Parathyroid adenoma (tissue), 2 donors: ENCODE results near the gene NPHS1.
A peak's percentile ranks its signal among the peaks of the same experiment; 100 is the strongest.

ENCODE experiments used
- H2AFZ ChIP-seq: fragments of 300-600 bp; sonication (generic); one replicate; pipeline ENCODE4 v1.7.0; 2017; ENCODE audit warnings: antibody characterized with exemption, mild to moderate bottlenecking
- H3K27ac ChIP-seq: fragments of 300-600 bp; sonication (generic); one replicate; pipeline ENCODE4 v1.7.0; 2017
- H3K27me3 ChIP-seq: fragments of 300-600 bp; sonication (generic); one replicate; pipeline ENCODE4 v1.7.0; 2017; ENCODE audit warnings: low read length; ENCODE audit not compliant: control insufficient read depth, insufficient read depth
- H3K36me3 ChIP-seq: fragments of 300-600 bp; sonication (generic); one replicate; pipeline ENCODE4 v1.7.0; 2017; ENCODE audit warnings: low read length; ENCODE audit not compliant: control insufficient read depth, insufficient read depth
- H3K4me1 ChIP-seq: fragments of 300-600 bp; sonication (generic); one replicate; pipeline ENCODE4 v1.7.0; 2017; ENCODE audit warnings: control low read depth
- H3K4me2 ChIP-seq: fragments of 300-600 bp; sonication (generic); one replicate; pipeline ENCODE4 v1.7.0; 2017; ENCODE audit warnings: low read length
- H3K4me3 ChIP-seq: fragments of 300-600 bp; sonication (generic); one replicate; pipeline ENCODE4 v1.7.0; 2017; ENCODE audit warnings: low read depth, low read length
- H3K79me2 ChIP-seq: fragments of 300-600 bp; sonication (generic); one replicate; pipeline ENCODE4 v1.7.0; 2017; ENCODE audit warnings: control low read depth
- H3K9ac ChIP-seq: fragments of 300-600 bp; sonication (generic); one replicate; pipeline ENCODE4 v1.7.0; 2017; ENCODE audit warnings: mild to moderate bottlenecking
- H3K9me3 ChIP-seq: fragments of 300-600 bp; sonication (generic); one replicate; pipeline ENCODE4 v1.7.0; 2017; ENCODE audit warnings: low read length; ENCODE audit not compliant: control insufficient read depth
- CTCF ChIP-seq: fragments of 300-600 bp; sonication (generic); IDR thresholded peaks from one replicate; pipeline ENCODE4 v1.7.0; 2017; ENCODE audit warnings: antibody characterized with exemption, mild to moderate bottlenecking
- donor health status: primary hyperparathyroidism.

Gene NPHS1

GRCh38 chr19:35848919-35849505, 3.3 kb downstream of the NPHS1 start:
- Histone ChIP-seq H3K9me3 (no peaks in the 10 kb centered on the region), H3K27ac (peak overlapping the region; percentile 67), H3K79me2 (no peaks in the 10 kb centered on the region), H3K27me3 (peaks cover 11% of the 10 kb centered on the region), H3K4me2 (no peak overlapping the region), H3K4me1 (peaks cover 43% of the 10 kb centered on the region), H2AFZ (peak overlapping the region; percentile 72), H3K36me3 (no peaks in the 10 kb centered on the region), H3K4me3 (no peak overlapping the region), H3K9ac (no peak overlapping the region)
- TF ChIP-seq CTCF = no peak

- Histone ChIP-seq H3K27me3 (peaks cover 11% of the 10 kb centered on the region), H3K4me2 (no peak overlapping the region)
- peak; percentile 16 for TF ChIP-seq CTCF
Observed at GRCh38 chr19:35848486-35848885, 3.8 kb downstream of the NPHS1 start.

GRCh38 chr19:35847911-35848310, 4.4 kb downstream of the NPHS1 start:
- Histone ChIP-seq H3K4me1 (peaks cover 37% of the 10 kb centered on the region), H3K27me3 (peaks cover 11% of the 10 kb centered on the region), H3K4me2 (no peak overlapping the region), H3K36me3 (no peaks in the 10 kb centered on the region), H3K9ac (no peak overlapping the region), H3K4me3 (no peak overlapping the region), H3K79me2 (no peaks in the 10 kb centered on the region), H3K9me3 (no peaks in the 10 kb centered on the region), H2AFZ (no peak overlapping the region), H3K27ac (no peak overlapping the region)
- TF ChIP-seq CTCF = no peak

More at GRCh38 chr19:35848486-35848885, 3.8 kb downstream of the NPHS1 start:
- no peaks in the 10 kb centered on the region for H3K79me2 ChIP-seq
- no peaks in the 10 kb centered on the region for H3K9me3 ChIP-seq
- peak overlapping the region; percentile 72 for H2AFZ ChIP-seq
- no peak overlapping the region for H3K4me3 ChIP-seq
- H3K36me3 ChIP-seq = no peaks in the 10 kb centered on the region
- peaks cover 43% of the 10 kb centered on the region for H3K4me1 ChIP-seq
- no peak overlapping the region for H3K9ac ChIP-seq
- H3K27ac ChIP-seq = peak overlapping the region; percentile 67

GRCh38 chr19:35846038-35846668, 6.2 kb downstream of the NPHS1 start:
- H3K4me1 ChIP-seq = peaks cover 20% of the 10 kb centered on the region
- H3K4me2 ChIP-seq = no peak overlapping the region
- H3K36me3 ChIP-seq = no peaks in the 10 kb centered on the region
- H2AFZ ChIP-seq = no peak overlapping the region
- H3K27ac ChIP-seq = no peak overlapping the region
- H3K9ac ChIP-seq = no peak overlapping the region
- peaks cover 11% of the 10 kb centered on the region for H3K27me3 ChIP-seq
- no peaks in the 10 kb centered on the region for H3K9me3 ChIP-seq
- no peak for TF ChIP-seq CTCF
- no peaks in the 10 kb centered on the region for H3K79me2 ChIP-seq
- H3K4me3 ChIP-seq = no peak overlapping the region
